ENCODE data around the gene LMLN. TPM values are rescaled to one million over a fixed set of nuclear protein-coding genes. Genes with fewer than 3 reads are reported as not detected.

LMLN gene
- total RNA-seq, 1 donor, result 6.5 TPM

DNA sequence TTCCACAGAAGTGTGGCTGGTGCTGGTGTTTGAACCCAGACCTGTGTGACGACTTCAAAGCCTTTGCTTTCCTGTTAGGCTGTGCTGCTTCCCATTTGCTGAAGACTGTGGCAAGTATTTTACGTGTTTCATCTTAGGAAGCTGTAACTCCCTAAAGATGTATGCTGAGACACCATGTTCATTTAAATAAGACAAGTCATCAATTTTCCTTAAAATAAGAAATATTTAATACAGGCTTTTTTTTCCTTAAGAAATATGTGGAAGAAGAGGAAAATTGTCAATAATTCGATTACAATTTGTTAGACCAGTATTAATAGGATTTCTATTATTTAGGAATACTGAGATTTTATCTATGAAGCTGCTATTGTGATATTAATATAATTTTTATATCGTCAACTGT, 58.4 kb downstream of the LMLN start:
- no peak for DNase-seq (ENCODE audit: low read depth)
- TF ChIP-seq, protein P1, sequence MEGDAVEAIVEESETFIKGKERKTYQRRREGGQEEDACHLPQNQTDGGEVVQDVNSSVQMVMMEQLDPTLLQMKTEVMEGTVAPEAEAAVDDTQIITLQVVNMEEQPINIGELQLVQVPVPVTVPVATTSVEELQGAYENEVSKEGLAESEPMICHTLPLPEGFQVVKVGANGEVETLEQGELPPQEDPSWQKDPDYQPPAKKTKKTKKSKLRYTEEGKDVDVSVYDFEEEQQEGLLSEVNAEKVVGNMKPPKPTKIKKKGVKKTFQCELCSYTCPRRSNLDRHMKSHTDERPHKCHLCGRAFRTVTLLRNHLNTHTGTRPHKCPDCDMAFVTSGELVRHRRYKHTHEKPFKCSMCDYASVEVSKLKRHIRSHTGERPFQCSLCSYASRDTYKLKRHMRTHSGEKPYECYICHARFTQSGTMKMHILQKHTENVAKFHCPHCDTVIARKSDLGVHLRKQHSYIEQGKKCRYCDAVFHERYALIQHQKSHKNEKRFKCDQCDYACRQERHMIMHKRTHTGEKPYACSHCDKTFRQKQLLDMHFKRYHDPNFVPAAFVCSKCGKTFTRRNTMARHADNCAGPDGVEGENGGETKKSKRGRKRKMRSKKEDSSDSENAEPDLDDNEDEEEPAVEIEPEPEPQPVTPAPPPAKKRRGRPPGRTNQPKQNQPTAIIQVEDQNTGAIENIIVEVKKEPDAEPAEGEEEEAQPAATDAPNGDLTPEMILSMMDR (IDR thresholded peaks at IDR 0.05; ENCODE audit: insufficient read depth, low read depth, low read length), result no peak
- no peak overlapping the region for H3K4me3 ChIP-seq (ENCODE audit: low read depth, low read length)

GRCh38 chr3:198019115-198019514, 59.1 kb downstream of the LMLN start:
- TF ChIP-seq, protein P1 (IDR thresholded peaks at IDR 0.05; ENCODE audit: insufficient read depth, low read depth, low read length), result no peak
- DNase-seq (ENCODE audit: low read depth), result no peak

GRCh38 chr3:198021320-198021719, 61.3 kb downstream of the LMLN start:
- no peak for DNase-seq (ENCODE audit: low read depth)
- TF ChIP-seq, protein P1 (IDR thresholded peaks at IDR 0.05; ENCODE audit: insufficient read depth, low read depth, low read length), result no peak
- no peak overlapping the region for H3K4me3 ChIP-seq (ENCODE audit: low read depth, low read length)

More at GRCh38 chr3:198019115-198019514, 59.1 kb downstream of the LMLN start:
- H3K4me3 ChIP-seq (ENCODE audit: low read depth, low read length), result no peak overlapping the region

- H3K4me3 ChIP-seq (ENCODE audit: low read depth, low read length), result no peak overlapping the region
- no peak for DNase-seq (ENCODE audit: low read depth)
- TF ChIP-seq, protein P1 (IDR thresholded peaks at IDR 0.05; ENCODE audit: insufficient read depth, low read depth, low read length), result no peak
Observed at GRCh38 chr3:198022604-198023003, 62.6 kb downstream of the LMLN start.

DNA sequence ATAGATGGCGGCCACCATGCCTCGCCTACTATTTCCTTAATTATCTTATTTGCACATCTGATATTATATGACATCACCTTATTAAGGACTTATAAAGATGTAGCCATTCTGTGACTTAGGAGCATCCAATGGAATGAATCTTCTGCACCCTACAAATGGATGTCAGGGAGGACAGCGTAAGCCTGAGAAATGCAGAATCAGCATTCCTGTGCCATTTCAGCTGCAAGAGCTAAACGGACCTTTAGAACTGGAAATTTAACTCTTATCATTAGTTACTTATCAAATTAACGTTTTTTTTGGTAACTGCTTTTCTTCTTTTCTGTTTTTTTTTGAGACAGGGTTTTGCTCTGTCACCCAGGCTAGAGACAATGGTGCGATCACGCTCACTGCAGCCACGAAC, 65.6 kb downstream of the LMLN start:
- TF ChIP-seq, protein P1 (IDR thresholded peaks at IDR 0.05; ENCODE audit: insufficient read depth, low read depth, low read length), result no peak
- no peak for DNase-seq (ENCODE audit: low read depth)
- no peak overlapping the region for H3K4me3 ChIP-seq (ENCODE audit: low read depth, low read length)

GRCh38 chr3:198026620-198027019, 66.6 kb downstream of the LMLN start:
- TF ChIP-seq, protein P1 (IDR thresholded peaks at IDR 0.05; ENCODE audit: insufficient read depth, low read depth, low read length), result no peak
- no peak for DNase-seq (ENCODE audit: low read depth)
- no peak overlapping the region for H3K4me3 ChIP-seq (ENCODE audit: low read depth, low read length)

- DNase-seq (ENCODE audit: low read depth), result no peak
- H3K4me3 ChIP-seq (ENCODE audit: low read depth, low read length), result no peak overlapping the region
- TF ChIP-seq, protein P1 (IDR thresholded peaks at IDR 0.05; ENCODE audit: insufficient read depth, low read depth, low read length), result no peak
Observed at GRCh38 chr3:198027045-198027798, 67.2 kb downstream of the LMLN start.

All from fibroblast of villous mesenchyme (primary cell).